ENCODE results near the gene HIVEP3.

HIVEP3 gene

DNA sequence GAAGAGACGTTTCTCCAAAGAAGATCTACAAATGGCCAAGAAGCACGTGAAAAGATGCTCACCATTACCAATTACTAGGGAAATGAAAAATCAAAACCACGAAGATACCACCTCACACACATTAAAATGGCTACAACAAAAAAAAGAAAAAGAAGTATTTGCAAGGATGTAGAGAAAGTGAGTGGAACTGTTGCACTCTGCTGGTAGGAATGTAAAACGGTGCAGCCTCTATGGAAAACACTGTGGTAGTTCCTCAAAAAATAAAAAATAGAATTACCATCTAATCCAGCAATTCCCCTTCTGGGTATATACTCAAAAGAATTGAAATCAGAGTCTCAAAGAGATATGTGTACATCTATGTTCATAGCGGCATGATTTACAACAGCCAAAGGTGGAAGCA, 318.8 kb downstream of the HIVEP3 start:
- DNase-seq (ENCODE audit: low read depth): no peak
- H3K4me3 ChIP-seq (ENCODE audit: low read depth, low read length): no peak overlapping the region

DNA sequence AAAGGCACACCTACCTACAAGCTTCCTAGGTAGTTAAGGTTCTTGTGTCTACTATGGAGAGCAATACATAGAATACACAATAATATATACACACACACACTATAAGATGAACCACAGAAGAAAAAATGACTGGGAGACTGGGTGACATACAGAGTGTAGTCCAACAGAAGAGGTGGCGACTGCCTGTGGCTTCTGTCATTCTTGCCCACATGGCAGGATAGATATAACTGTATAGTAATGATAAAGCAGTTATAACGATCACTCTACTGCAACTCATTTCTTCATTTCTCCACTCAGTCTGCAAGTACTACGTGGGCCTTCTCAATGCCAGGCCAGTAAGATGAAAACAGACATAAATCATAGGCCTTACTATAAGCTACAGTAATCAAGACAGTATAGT, 320.4 kb downstream of the HIVEP3 start:
- H3K4me3 ChIP-seq (ENCODE audit: low read depth, low read length): no peak overlapping the region
- TF ChIP-seq, protein P1, sequence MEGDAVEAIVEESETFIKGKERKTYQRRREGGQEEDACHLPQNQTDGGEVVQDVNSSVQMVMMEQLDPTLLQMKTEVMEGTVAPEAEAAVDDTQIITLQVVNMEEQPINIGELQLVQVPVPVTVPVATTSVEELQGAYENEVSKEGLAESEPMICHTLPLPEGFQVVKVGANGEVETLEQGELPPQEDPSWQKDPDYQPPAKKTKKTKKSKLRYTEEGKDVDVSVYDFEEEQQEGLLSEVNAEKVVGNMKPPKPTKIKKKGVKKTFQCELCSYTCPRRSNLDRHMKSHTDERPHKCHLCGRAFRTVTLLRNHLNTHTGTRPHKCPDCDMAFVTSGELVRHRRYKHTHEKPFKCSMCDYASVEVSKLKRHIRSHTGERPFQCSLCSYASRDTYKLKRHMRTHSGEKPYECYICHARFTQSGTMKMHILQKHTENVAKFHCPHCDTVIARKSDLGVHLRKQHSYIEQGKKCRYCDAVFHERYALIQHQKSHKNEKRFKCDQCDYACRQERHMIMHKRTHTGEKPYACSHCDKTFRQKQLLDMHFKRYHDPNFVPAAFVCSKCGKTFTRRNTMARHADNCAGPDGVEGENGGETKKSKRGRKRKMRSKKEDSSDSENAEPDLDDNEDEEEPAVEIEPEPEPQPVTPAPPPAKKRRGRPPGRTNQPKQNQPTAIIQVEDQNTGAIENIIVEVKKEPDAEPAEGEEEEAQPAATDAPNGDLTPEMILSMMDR (IDR thresholded peaks at IDR 0.05; ENCODE audit: insufficient read depth, low read depth, low read length, missing control alignments): no peak

More for the DNA sequence above, 318.8 kb downstream of the HIVEP3 start:
- TF ChIP-seq, protein P1 (IDR thresholded peaks at IDR 0.05; ENCODE audit: insufficient read depth, low read depth, low read length, missing control alignments): no peak

DNA sequence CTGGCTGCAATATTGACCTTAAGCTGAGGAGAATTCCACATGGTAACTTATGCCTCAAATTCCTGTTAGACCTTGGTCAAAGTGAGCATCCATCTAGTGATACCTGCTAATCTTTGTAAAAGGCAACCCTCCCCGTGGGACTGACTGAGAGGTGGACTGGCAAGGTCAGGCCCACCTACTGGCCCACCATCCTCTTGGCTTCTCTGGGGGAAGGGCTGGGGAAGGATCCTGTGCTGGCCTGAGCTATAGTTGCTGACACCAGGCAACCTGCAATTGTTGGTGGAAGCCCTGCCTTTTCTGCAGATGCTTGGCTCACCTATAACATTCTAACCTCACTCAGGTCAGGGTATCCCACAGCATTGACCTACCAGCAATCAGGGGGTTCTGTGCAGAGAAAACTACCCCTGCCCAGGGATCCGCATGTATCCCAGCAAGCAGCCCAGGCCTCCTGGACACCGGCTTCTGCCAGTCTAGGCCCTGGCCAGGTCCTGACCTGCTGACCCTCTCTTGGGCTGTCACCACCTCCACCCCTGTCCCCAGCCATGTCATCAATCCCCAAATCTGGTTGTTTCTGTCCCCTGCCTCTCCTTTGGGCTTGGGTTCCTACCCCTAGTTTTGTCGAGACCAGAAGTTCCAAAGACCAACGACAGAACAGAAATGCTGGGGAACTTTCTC, 326.1 kb downstream of the HIVEP3 start:
- TF ChIP-seq, protein P1 (IDR thresholded peaks at IDR 0.05; ENCODE audit: insufficient read depth, low read depth, low read length, missing control alignments): no peak
- no peak overlapping the region for H3K4me3 ChIP-seq (ENCODE audit: low read depth, low read length)
- DNase-seq (ENCODE audit: low read depth): no peak

More for the DNA sequence above, 320.4 kb downstream of the HIVEP3 start:
- DNase-seq (ENCODE audit: low read depth): no peak

DNA sequence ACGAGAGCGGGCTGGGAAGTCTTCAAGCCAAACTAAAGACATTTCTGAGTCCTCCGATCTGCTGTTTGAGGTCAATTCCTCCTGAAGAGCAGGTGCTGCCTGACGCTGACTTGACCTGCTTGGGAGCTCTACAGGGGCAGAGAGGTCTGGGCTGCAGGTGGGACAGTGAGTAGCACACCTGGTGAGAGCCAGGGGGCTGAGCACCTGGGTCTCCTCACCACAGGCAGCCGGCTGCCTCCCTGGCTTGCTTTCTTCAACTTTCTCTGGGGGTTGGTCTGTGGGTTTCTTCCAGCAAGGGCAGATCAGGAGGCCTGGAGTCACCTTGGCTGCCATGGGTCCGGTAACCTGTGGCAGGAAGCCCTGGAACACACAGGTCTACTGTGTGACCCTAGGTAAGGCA, 326.8 kb downstream of the HIVEP3 start:
- TF ChIP-seq, protein P1 (IDR thresholded peaks at IDR 0.05; ENCODE audit: insufficient read depth, low read depth, low read length, missing control alignments): no peak
- H3K4me3 ChIP-seq (ENCODE audit: low read depth, low read length): no peak overlapping the region
- no peak for DNase-seq (ENCODE audit: low read depth)

DNA sequence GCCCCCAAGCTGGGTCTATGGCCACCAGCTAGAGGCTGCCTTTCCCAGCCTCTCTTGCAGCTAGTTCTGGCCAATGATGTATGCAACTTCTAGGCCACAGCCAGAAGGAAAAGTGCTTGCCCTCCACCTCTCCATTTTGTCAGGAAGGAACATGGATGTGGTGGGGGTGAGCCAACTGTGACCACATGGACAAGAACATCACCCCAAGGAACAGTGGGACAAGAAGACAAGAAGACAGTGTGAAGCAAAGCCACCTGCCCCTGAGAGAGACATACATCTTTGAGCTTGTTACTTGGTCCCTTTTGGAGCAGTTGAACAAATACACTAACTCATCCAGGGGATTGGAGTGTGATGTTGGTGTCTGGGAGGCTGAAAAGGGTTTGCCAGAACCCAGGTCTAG, 328.4 kb downstream of the HIVEP3 start:
- TF ChIP-seq, protein P1 (IDR thresholded peaks at IDR 0.05; ENCODE audit: insufficient read depth, low read depth, low read length, missing control alignments): no peak
- no peak overlapping the region for H3K4me3 ChIP-seq (ENCODE audit: low read depth, low read length)
- DNase-seq (ENCODE audit: low read depth): no peak

DNA sequence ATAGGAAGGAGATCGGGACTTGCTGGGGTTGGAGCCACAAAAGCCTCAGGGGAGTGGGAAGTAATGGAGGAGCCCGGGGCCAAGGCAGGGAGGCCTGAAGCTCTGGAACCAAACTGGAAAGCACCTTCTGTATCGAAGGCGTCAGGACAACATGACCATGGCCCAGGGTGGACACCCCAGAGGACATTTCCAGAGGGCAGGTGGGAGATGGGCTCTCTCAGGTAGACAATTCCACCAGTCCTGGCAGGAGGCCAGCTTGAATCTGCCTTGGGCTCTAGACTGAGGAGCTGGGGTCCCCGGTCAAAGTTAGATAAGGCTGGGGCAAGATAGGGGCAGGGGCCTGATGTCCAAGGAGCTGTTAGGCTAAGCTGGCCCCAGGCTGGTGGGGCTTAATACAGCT, 329.3 kb downstream of the HIVEP3 start:
- no peak for DNase-seq (ENCODE audit: low read depth)
- H3K4me3 ChIP-seq (ENCODE audit: low read depth, low read length): no peak overlapping the region
- TF ChIP-seq, protein P1 (IDR thresholded peaks at IDR 0.05; ENCODE audit: insufficient read depth, low read depth, low read length, missing control alignments): no peak

DNA sequence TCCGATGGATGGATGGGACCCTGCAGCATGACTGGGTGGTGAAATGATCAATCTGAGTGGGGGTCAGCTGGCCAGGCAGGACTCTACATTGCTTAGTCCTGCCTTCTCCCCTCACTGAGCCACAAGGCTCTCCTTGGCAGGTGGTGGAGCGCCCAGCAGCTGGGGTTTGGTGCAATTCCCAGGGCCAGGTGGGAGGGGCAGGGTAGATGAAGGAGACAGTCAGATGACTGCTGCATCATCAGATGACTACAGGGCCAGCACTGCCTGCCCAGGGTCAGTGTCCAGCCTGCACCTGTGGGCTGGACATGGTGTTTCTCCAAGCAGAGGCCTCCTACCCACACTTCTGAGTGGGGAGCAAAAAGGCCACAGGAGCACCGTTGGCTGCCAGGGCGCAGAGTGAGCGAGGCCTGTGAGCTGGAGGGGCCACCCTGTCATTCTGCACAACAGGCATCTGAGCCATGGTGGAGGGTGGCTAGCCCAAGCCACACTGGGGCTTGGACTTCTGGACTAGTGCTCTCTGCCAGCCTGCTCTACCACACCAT, 330.3 kb downstream of the HIVEP3 start:
- TF ChIP-seq, protein P1 (IDR thresholded peaks at IDR 0.05; ENCODE audit: insufficient read depth, low read depth, low read length, missing control alignments): no peak
- no peak for DNase-seq (ENCODE audit: low read depth)
- H3K4me3 ChIP-seq (ENCODE audit: low read depth, low read length): no peak overlapping the region

Data from GM12865 (cell line).